Adrenal gland (tissue), 12 donors: ENCODE data around the gene MYO1E. TPM values are rescaled to one million over a fixed set of nuclear protein-coding genes. Genes with fewer than 3 reads are reported as not detected.
A peak's percentile ranks its signal among the peaks of the same experiment; 100 is the strongest.

Experiments used
- DNase-seq, 7 donors: peaks; one replicate each; pipeline ENCODE4 v3.0.0-alpha.2; 2019 to 2020
- H3K27ac ChIP-seq, 5 donors: fragments of 200-600 bp; sonication (generic) in 4 of 5; 1 replicate in 3 of 5; 2 replicates in 2 of 5; pipeline versions ENCODE4 v1.5.1 to v1.8.0; 2016 to 2020; ENCODE audit warnings: mild to moderate bottlenecking in 1 of 5
- H3K27me3 ChIP-seq: fragments of 200-600 bp; 2 replicates; pipeline ENCODE4 v1.8.0; 2021
- H3K36me3 ChIP-seq, 2 donors: fragments of 200-600 bp; replicated peaks in 1 of 2; 1 replicate in 1 of 2; 2 replicates in 1 of 2; pipeline versions ENCODE4 v1.5.1 to v1.8.0; 2018 to 2022
- H3K4me1 ChIP-seq, 2 donors: fragments of 200-600 bp; replicated peaks in 1 of 2; 1 replicate in 1 of 2; 2 replicates in 1 of 2; pipeline versions ENCODE4 v1.5.1 to v1.8.0; 2018 to 2021
- H3K4me3 ChIP-seq, 4 donors: fragments of 200-600 bp; sonication (generic) in 3 of 4; one replicate each; pipeline ENCODE4 v1.5.1; 2016 to 2018
- H3K9me3 ChIP-seq, 3 donors: fragments of 200-600 bp; sonication (generic) in 1 of 3; replicated peaks in 1 of 3; 1 replicate in 2 of 3; 2 replicates in 1 of 3; pipeline versions ENCODE4 v1.5.1 to v1.8.0; 2016 to 2021
- CTCF ChIP-seq, 6 experiments: fragments of 450-650 bp in 4 of 6; fragments of 200-600 bp in 2 of 6; sonication (generic) in 1 of 6; IDR thresholded peaks; 1 replicate in 5 of 6; 2 replicates in 1 of 6; pipeline versions ENCODE4 v1.5.1 to v1.8.0; 2016 to 2021; ENCODE audit warnings: antibody characterized with exemption in 6 of 6, mild to moderate bottlenecking in 2 of 6, moderate library complexity in 1 of 6
- POLR2A ChIP-seq, 2 donors: fragments of 450-650 bp; IDR thresholded peaks; one replicate each; pipeline ENCODE4 v1.6.1; 2017; ENCODE audit warnings: antibody characterized with exemption in 2 of 2, mild to moderate bottlenecking in 2 of 2, moderate library complexity in 1 of 2
- WGBS, 4 donors: extraction: QIAGEN DNeasy Blood & Tissue Kit in 2 of 4; methylation state at CpG; one replicate each; pipeline versions ENCODE4 v1.1.5 to v1.1.7; 2013 to 2017; 5-methylcytosine and 5-hydroxymethylcytosine counted together
- intact Hi-C, 2 donors: fragments of 100-400 bp; cut with DNase I; formaldehyde crosslinking; loops; one replicate each; pipeline versions ENCODE4 v1.14.1 to v1.15.0; 2022 to 2023
- polyA plus RNA-seq, 3 donors: library from polyadenylated mRNA; stranded (reverse); fragments of 200-250 nt in 2 of 3; fragments of 350-450 nt in 1 of 3; fragmentation: Illumina TruSeq in 1 of 3; extraction: RNeasy Lipid Tissue Mini Kit (QIAGEN cat#74804) in 1 of 3; gene quantifications; one replicate each; pipeline ENCODE4 v1.2.3, GENCODE V29; 2013 to 2014
- total RNA-seq, 9 donors: library from RNA; depleted of rRNA in 4 of 9; stranded (reverse); fragments of >200 nt in 4 of 9; fragments of 120-200 nt in 1 of 9; fragmentation: NEBNext Ultra II Directional in 1 of 9; extraction: Animal tissue kit (Norgen Biotek cat#: 25700) in 1 of 9; gene quantifications; one replicate each; pipeline versions ENCODE4 v1.1.0 to v1.2.4, GENCODE V29; 2013 to 2023
- donor health status: healthy with polysubstance abuse.
- donor health status: Bipolar disorder and iron deficiency.
- donor health status: DM: yes; HTN: yes; CAD: no.
- donor health status: DM: no; HTN: no; CAD: no.
- donor health status: DM: no; HTN: no; CAD: no.
- donor health status: DM: yes; HTN: yes; CAD: no.

MYO1E gene
- total and polyA plus RNA-seq, 12 donors = 11.9 to 50.8 (median 26.0) TPM

DNA sequence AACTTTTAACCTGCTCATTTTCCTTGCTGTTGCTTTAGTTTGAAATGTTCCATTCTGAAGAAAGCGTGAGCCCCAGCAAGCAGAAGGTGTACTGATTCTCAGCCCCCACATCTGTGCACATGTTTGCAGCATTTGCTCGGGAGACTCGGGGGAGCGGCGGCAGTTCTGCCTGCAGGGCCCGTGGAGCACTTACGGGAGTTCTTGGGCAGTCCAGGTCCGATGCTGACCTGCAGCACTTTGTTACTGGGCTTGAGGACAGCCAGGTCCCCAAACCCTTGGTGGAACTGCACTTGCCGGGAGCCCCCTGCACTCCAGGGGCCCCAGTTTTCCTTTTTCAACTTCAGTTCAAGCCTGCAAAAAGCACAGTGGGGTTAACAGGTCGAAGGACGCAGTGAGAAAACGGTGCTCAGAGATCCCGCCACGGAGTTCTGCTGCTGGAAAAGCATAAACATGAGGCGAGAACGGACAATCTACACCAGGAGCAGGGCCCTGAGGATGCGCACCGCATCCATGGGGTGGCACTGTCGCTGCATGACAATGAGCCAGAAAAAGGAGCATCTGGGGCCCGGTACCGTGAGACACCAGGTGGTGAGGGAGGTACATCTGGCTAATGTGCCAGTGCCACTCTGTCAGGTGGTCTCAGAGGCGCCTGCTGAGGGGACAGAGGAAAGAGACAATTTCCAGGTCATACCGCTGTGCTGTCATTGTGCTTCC, 211.6 kb downstream of the MYO1E start:
- peaks cover 0 to 5% of the 10 kb centered on the region in 2 donors for H3K36me3 ChIP-seq
- WGBS, 4 donors = 75 to 84% (median 82%) methylated on average over 22 to 23 of the region's 23 CpGs
- H3K27me3 ChIP-seq = no peaks in the 10 kb centered on the region
- H3K4me1 ChIP-seq = no peaks in the 10 kb centered on the region
- TF ChIP-seq CTCF (IDR thresholded peaks at IDR 0.05) = peak; percentile 22 to 64 (median 52)
- no peak for TF ChIP-seq POLR2A (IDR thresholded peaks at IDR 0.05)
- intact Hi-C loops = loop anchor here in 1 of 2 donors (5.0 kb wide), 1 partner anchor 331 kb away; no protein-coding TSS in a partner anchor
- peak in 6 of 7 donors; percentile 30 to 60 (median 38) for DNase-seq
- no peaks in the 10 kb centered on the region for H3K9me3 ChIP-seq
- no peak overlapping the region for H3K27ac ChIP-seq
- no peak overlapping the region for H3K4me3 ChIP-seq

DNA sequence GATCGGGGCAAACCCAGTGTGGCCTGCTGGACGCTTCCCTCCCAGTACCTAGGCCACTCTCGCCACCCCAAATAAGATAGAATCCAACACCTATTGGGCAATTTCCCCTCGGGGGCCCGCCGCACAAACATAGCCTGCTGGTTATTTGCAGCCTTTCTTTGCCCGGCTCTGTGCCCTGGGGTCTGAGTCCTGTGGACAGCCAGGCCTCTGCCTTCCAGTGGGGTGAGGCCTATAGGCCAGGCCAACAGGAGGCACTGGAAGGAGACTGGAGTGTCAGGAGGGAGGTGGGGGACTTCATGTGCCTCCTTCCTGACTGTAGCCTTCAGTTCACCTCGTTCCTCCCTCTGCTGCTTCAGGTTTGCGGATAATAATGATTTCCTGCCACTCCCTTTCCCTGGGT, 213.5 kb downstream of the MYO1E start:
- Histone ChIP-seq H3K4me3 (no peak overlapping the region), H3K27me3 (no peaks in the 10 kb centered on the region), H3K4me1 (no peaks in the 10 kb centered on the region), H3K36me3 (peaks cover 0 to 5% of the 10 kb centered on the region in 2 donors), H3K27ac (no peak overlapping the region), H3K9me3 (no peaks in the 10 kb centered on the region)
- DNase-seq = no peak
- WGBS, 4 donors = 84 to 96% (median 91%) methylated on average over 9 of the region's 9 CpGs
- TF ChIP-seq POLR2A (IDR thresholded peaks at IDR 0.05) = no peak
- no peak for TF ChIP-seq CTCF (IDR thresholded peaks at IDR 0.05)
- intact Hi-C loops = no loop called here

GRCh38 chr15:59158701-59159034, 214.0 kb downstream of the MYO1E start:
- H3K9me3 ChIP-seq = no peaks in the 10 kb centered on the region
- intact Hi-C loops = no loop called here

More at GRCh38 chr15:59158701-59159034, 214.0 kb downstream of the MYO1E start:
- Histone ChIP-seq H3K36me3 (peaks cover 0 to 5% of the 10 kb centered on the region in 2 donors), H3K27ac (no peak overlapping the region), H3K4me3 (no peak overlapping the region), H3K27me3 (no peaks in the 10 kb centered on the region), H3K4me1 (no peaks in the 10 kb centered on the region)
- WGBS, 4 donors = 88 to 94% (median 89%) methylated on average over 7 of the region's 7 CpGs
- no peak for DNase-seq
- no peak for TF ChIP-seq CTCF (IDR thresholded peaks at IDR 0.05)
- no peak for TF ChIP-seq POLR2A (IDR thresholded peaks at IDR 0.05)
